ENCODE results near the gene DCAF4L1.

Gene DCAF4L1

DNA sequence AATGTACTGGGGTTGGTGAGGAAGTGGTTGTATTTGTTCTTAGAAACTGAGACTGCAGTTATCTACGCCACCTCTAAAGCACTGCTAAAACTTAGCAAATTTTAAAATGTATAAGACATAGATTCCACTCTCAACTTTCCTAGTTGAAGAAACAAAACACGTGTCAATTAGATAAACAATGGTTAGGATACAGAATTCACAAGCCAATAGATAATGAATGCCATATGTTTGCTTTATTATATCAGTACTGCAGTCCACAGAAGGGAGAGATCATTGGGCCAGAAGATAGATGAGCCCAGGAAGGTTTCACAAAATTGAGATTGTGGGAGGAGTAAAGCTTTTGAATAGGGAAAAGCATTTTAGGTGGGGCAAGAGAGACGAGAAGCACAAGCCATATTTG lies 32.0 kb upstream of the DCAF4L1 start:
- Histone ChIP-seq H3K4me3 (ENCODE audit: insufficient read depth, low read depth, low read length) (no peak overlapping the region), H3K27me3 (ENCODE audit: control insufficient read depth, insufficient read depth, low read length, poor library complexity, severe bottlenecking) (no peaks in the 10 kb centered on the region), H3K27ac (ENCODE audit: insufficient read depth, low read depth, low read length, poor library complexity, severe bottlenecking) (no peak overlapping the region), H3K4me1 (ENCODE audit: control insufficient read depth, insufficient read depth, low read length) (no peaks in the 10 kb centered on the region), H3K9me3 (ENCODE audit: control insufficient read depth, low read length) (no peaks in the 10 kb centered on the region), H3K36me3 (ENCODE audit: control insufficient read depth, insufficient read depth, low read length) (peaks cover 23% of the 10 kb centered on the region)
- WGBS, 2 experiments, result 91 to 98% methylated on average over 2 to 3 of the region's 3 CpGs

DNA sequence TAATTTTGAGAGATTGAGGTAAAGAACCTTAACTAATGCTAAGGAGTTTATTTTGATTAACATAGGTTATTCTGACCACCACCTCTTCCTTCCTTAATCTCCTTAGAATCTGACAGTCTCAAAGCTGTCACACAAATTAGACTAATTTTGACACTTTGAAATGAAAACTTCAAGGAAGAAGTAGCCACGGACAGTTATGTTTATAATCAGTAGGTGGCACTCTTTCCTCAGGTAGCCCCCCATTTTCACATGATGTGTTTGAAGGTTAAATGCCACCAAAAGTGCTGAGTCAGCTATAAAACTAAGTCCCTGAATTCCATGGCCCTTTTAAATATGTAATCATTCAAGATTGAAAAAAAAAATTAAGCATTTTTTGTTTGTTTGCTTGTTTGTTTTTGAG lies 23.9 kb upstream of the DCAF4L1 start:
- Histone ChIP-seq H3K27ac (ENCODE audit: insufficient read depth, low read depth, low read length, poor library complexity, severe bottlenecking) (no peak overlapping the region), H3K27me3 (ENCODE audit: control insufficient read depth, insufficient read depth, low read length, poor library complexity, severe bottlenecking) (no peaks in the 10 kb centered on the region), H3K36me3 (ENCODE audit: control insufficient read depth, insufficient read depth, low read length) (no peaks in the 10 kb centered on the region), H3K4me3 (ENCODE audit: insufficient read depth, low read depth, low read length) (no peak overlapping the region), H3K4me1 (ENCODE audit: control insufficient read depth, insufficient read depth, low read length) (no peaks in the 10 kb centered on the region), H3K9me3 (ENCODE audit: control insufficient read depth, low read length) (no peaks in the 10 kb centered on the region)
- 23 to 27% methylated on average over 1 of the region's 1 CpG for WGBS, 2 experiments

DNA sequence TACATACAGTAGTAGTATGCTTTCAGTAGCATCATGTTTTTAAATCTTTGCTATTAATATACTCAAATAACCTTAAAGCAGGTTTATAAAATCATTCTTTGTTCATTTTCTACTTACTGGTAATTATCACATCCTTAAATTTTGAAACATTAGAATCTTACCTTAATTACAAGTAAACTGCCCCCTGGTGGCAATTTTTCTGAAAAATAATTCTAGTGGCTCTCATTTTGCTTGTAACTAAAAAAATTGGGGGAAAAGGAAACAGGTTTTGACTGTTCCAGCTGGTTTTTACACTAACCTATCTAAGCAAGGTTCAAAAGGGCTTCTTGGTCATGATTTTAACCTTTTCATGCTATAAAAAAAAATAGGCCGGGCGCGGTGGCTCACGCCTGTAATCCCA lies 18.5 kb upstream of the DCAF4L1 start:
- Histone ChIP-seq H3K27ac (ENCODE audit: insufficient read depth, low read depth, low read length, poor library complexity, severe bottlenecking) (no peak overlapping the region), H3K27me3 (ENCODE audit: control insufficient read depth, insufficient read depth, low read length, poor library complexity, severe bottlenecking) (no peaks in the 10 kb centered on the region), H3K4me1 (ENCODE audit: control insufficient read depth, insufficient read depth, low read length) (no peaks in the 10 kb centered on the region), H3K9me3 (ENCODE audit: control insufficient read depth, low read length) (no peaks in the 10 kb centered on the region), H3K4me3 (ENCODE audit: insufficient read depth, low read depth, low read length) (no peak overlapping the region), H3K36me3 (ENCODE audit: control insufficient read depth, insufficient read depth, low read length) (no peaks in the 10 kb centered on the region)
- 95 to 100% methylated on average over 3 to 4 of the region's 4 CpGs for WGBS, 2 experiments

DNA sequence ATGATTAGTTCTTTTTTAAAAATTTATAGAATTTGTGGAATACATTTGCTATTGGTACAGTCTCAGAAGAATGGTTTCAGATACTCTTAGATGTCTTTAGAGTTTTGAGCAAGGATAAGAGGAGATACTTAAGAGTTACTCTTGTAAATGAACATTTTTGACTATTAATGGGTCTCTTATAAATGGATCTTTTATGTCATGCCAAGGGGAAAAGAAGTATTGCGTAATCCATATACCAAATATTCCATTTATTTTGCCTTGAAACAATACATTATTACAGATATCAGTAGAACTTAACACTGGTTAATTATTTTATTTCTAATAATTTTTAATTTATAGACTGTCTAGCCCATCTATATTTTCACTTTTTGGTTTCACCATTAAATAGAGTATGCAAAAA lies 17.2 kb upstream of the DCAF4L1 start:
- WGBS, 2 experiments, result no CpG with 5 or more reads among the region's 1 CpG
- no peaks in the 10 kb centered on the region for H3K27me3 ChIP-seq (ENCODE audit: control insufficient read depth, insufficient read depth, low read length, poor library complexity, severe bottlenecking)
- no peak overlapping the region for H3K4me3 ChIP-seq (ENCODE audit: insufficient read depth, low read depth, low read length)
- H3K27ac ChIP-seq (ENCODE audit: insufficient read depth, low read depth, low read length, poor library complexity, severe bottlenecking), result no peak overlapping the region
- no peaks in the 10 kb centered on the region for H3K9me3 ChIP-seq (ENCODE audit: control insufficient read depth, low read length)
- no peaks in the 10 kb centered on the region for H3K36me3 ChIP-seq (ENCODE audit: control insufficient read depth, insufficient read depth, low read length)
- H3K4me1 ChIP-seq (ENCODE audit: control insufficient read depth, insufficient read depth, low read length), result no peaks in the 10 kb centered on the region

DNA sequence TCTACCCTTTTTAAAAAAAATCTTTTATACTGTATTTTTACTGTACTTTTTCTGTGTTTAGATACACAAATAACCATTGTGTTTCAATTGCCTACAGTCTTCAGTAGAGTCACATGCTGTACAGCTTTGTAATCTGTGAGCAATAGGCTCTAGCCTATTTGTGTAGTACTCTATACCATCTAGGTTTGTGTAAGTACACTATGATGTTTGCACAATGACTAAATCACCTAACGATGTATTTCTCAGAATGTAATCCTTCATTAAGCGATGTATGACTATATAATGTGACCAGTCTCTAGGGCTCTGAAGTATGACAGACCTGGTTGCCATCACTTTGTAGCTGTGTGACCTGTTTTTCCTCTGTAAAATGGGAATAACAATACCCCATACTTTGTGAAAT lies 14.2 kb upstream of the DCAF4L1 start:
- no peak overlapping the region for H3K4me3 ChIP-seq (ENCODE audit: insufficient read depth, low read depth, low read length)
- H3K9me3 ChIP-seq (ENCODE audit: control insufficient read depth, low read length), result no peaks in the 10 kb centered on the region
- no peaks in the 10 kb centered on the region for H3K4me1 ChIP-seq (ENCODE audit: control insufficient read depth, insufficient read depth, low read length)
- H3K27me3 ChIP-seq (ENCODE audit: control insufficient read depth, insufficient read depth, low read length, poor library complexity, severe bottlenecking), result no peaks in the 10 kb centered on the region
- no peaks in the 10 kb centered on the region for H3K36me3 ChIP-seq (ENCODE audit: control insufficient read depth, insufficient read depth, low read length)
- WGBS, 2 experiments, result 96 to 100% methylated on average over 2 of the region's 2 CpGs
- no peak overlapping the region for H3K27ac ChIP-seq (ENCODE audit: insufficient read depth, low read depth, low read length, poor library complexity, severe bottlenecking)

DNA sequence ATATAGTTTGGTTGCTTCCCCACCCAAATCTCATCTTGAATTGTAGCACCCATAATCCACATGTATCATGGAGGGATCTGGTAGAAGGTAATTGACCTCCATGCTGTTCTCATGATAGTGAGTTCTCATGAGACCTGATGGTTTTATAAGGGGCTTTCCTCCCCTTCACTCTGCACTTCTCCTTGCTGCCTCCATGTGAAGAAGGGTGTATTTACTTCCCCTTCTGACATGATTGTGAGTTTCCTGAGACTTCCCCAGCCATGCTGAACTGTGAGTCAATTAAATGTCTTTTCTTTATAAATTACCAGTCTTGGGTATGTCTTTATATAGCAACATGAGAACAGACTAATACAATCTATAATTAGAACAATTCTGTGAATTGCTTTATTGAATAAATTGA lies 11.9 kb upstream of the DCAF4L1 start:
- no peaks in the 10 kb centered on the region for H3K4me1 ChIP-seq (ENCODE audit: control insufficient read depth, insufficient read depth, low read length)
- no peaks in the 10 kb centered on the region for H3K36me3 ChIP-seq (ENCODE audit: control insufficient read depth, insufficient read depth, low read length)
- no peak overlapping the region for H3K4me3 ChIP-seq (ENCODE audit: insufficient read depth, low read depth, low read length)
- H3K27me3 ChIP-seq (ENCODE audit: control insufficient read depth, insufficient read depth, low read length, poor library complexity, severe bottlenecking), result no peaks in the 10 kb centered on the region
- H3K27ac ChIP-seq (ENCODE audit: insufficient read depth, low read depth, low read length, poor library complexity, severe bottlenecking), result no peak overlapping the region
- H3K9me3 ChIP-seq (ENCODE audit: control insufficient read depth, low read length), result no peaks in the 10 kb centered on the region

DNA sequence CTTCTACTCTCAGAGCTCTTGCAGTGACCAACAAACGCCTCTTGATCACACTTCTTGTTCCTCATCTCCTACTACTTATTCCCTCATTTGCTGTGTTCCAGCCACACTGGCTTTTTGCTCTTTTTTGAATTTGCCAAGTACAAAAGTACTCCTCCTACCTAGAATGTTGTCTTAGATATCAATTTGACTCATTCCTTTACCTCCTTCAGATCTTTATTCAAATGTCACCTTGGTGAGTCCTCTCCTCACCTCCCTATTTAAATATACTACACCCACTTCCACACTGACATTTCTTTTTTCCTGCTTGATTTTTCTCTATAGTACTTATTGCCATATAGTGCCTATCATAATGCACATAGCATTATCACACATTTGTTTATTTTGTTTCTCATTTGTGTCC lies 6.2 kb upstream of the DCAF4L1 start:
- Histone ChIP-seq H3K36me3 (ENCODE audit: control insufficient read depth, insufficient read depth, low read length) (no peaks in the 10 kb centered on the region), H3K4me1 (ENCODE audit: control insufficient read depth, insufficient read depth, low read length) (no peaks in the 10 kb centered on the region), H3K9me3 (ENCODE audit: control insufficient read depth, low read length) (no peaks in the 10 kb centered on the region), H3K27ac (ENCODE audit: insufficient read depth, low read depth, low read length, poor library complexity, severe bottlenecking) (no peak overlapping the region), H3K27me3 (ENCODE audit: control insufficient read depth, insufficient read depth, low read length, poor library complexity, severe bottlenecking) (no peaks in the 10 kb centered on the region), H3K4me3 (ENCODE audit: insufficient read depth, low read depth, low read length) (no peak overlapping the region)
- 84 to 95% methylated on average over 1 of the region's 1 CpG for WGBS, 2 experiments

DNA sequence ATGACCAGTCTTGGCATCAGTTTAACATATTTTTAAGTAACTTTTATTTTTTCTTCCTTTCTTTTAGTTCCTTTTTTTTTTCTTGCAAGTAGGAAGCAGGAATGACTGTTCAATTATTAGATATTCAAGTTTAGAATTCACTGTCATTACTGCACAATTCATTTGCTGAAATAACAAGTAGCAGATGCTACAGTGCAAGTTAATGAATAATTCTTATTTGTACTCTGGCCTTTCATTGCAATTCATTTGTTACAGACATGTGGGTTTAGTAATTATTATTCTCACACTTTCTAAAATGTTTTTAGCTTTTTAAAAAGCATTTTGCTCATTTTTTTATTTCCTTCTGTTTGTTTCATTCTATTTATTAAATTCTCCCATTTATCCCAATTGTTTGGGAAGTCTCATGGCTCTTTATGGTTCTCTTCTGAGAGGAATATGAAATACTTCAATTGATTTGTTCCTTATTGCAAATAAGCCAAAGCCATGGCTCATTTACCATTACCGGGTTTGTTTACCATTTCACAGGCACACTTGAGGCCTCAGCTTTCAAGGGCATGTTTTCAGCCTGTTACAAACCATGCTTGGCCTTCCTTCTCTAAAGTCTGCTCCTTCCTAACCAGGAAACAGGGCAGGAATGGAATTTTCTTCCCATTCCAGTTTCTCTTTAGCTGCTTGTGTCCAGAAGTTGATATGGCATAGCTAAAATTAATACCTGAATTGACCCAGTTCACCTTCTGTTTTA lies 4.6 kb upstream of the DCAF4L1 start:
- no peaks in the 10 kb centered on the region for H3K9me3 ChIP-seq (ENCODE audit: control insufficient read depth, low read length)
- H3K27ac ChIP-seq (ENCODE audit: insufficient read depth, low read depth, low read length, poor library complexity, severe bottlenecking), result no peak overlapping the region
- H3K4me3 ChIP-seq (ENCODE audit: insufficient read depth, low read depth, low read length), result no peak overlapping the region
- no peaks in the 10 kb centered on the region for H3K4me1 ChIP-seq (ENCODE audit: control insufficient read depth, insufficient read depth, low read length)
- no peaks in the 10 kb centered on the region for H3K36me3 ChIP-seq (ENCODE audit: control insufficient read depth, insufficient read depth, low read length)
- no peaks in the 10 kb centered on the region for H3K27me3 ChIP-seq (ENCODE audit: control insufficient read depth, insufficient read depth, low read length, poor library complexity, severe bottlenecking)
- WGBS, 2 experiments, result 91 to 96% methylated on average over 1 of the region's 1 CpG

DNA sequence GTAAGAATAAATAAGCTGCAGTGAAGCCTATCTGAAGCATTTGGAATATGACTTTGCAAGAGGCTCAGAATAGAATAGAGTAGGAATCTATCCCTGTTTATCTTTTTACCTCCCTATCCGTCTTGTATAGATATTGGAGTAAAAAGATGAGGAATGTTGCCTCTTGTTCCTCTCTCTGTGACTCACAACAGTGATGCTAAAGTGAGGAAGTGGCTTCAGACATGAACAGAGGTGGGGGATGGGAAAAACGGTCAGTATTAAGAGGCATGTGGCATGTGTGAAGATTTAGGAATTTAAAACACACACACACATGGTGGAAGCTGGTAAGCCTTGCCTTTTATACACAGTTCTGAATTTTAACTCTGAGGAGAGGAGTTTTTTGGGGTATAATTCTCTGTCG lies 3.8 kb upstream of the DCAF4L1 start:
- H3K27ac ChIP-seq (ENCODE audit: insufficient read depth, low read depth, low read length, poor library complexity, severe bottlenecking), result no peak overlapping the region
- no peaks in the 10 kb centered on the region for H3K27me3 ChIP-seq (ENCODE audit: control insufficient read depth, insufficient read depth, low read length, poor library complexity, severe bottlenecking)
- no peaks in the 10 kb centered on the region for H3K9me3 ChIP-seq (ENCODE audit: control insufficient read depth, low read length)
- H3K36me3 ChIP-seq (ENCODE audit: control insufficient read depth, insufficient read depth, low read length), result no peaks in the 10 kb centered on the region
- no peaks in the 10 kb centered on the region for H3K4me1 ChIP-seq (ENCODE audit: control insufficient read depth, insufficient read depth, low read length)
- no peak overlapping the region for H3K4me3 ChIP-seq (ENCODE audit: insufficient read depth, low read depth, low read length)
- WGBS, 2 experiments, result 82 to 98% methylated on average over 3 of the region's 3 CpGs

DNA sequence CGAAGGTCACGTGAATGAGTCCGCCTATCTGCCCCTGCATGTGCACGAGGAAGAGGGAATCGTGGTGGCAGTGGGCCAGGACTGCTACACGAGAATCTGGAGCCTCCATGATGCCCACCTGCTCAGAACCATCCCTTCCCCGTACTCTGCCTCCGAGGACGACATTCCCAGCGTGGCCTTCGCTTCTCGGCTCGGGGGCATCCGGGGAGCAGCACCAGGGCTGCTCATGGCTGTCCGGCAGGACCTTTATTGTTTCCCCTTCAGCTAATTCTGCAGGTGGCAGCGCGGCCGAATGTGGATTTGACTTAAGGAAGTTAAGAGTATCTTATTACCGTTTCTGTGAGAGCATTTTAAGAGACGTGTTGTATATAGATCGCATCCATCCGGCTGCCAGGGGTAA lies 1.2 kb downstream of the DCAF4L1 start:
- H3K4me3 ChIP-seq (ENCODE audit: insufficient read depth, low read depth, low read length), result no peak overlapping the region
- 94 to 95% methylated on average over 22 of the region's 22 CpGs for WGBS, 2 experiments

DNA sequence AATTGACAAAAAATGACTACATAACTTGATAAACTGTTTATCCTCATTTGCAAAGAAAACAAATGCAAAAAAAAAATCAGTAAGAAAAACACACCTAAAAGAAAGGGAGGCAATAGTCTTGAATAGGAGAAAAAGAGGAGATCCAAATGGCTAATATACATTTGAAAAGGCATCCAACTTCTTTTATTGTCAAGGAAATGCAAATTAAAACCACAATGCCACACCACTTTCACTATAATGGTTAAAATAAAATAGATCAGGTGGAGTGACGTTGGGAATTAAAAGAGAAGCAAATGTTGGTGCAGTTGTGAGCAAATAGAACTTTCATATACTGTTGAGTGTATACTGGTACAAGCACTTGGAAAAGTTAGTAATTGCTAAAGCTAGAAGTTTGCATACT lies 3.6 kb downstream of the DCAF4L1 start:
- no peaks in the 10 kb centered on the region for H3K9me3 ChIP-seq (ENCODE audit: control insufficient read depth, low read length)
- H3K27ac ChIP-seq (ENCODE audit: insufficient read depth, low read depth, low read length, poor library complexity, severe bottlenecking), result no peak overlapping the region
- WGBS, 2 experiments, result 14 to 29% methylated on average over 1 of the region's 1 CpG
- H3K4me1 ChIP-seq (ENCODE audit: control insufficient read depth, insufficient read depth, low read length), result no peaks in the 10 kb centered on the region
- H3K36me3 ChIP-seq (ENCODE audit: control insufficient read depth, insufficient read depth, low read length), result no peaks in the 10 kb centered on the region
- no peak overlapping the region for H3K4me3 ChIP-seq (ENCODE audit: insufficient read depth, low read depth, low read length)
- H3K27me3 ChIP-seq (ENCODE audit: control insufficient read depth, insufficient read depth, low read length, poor library complexity, severe bottlenecking), result no peaks in the 10 kb centered on the region

More for the DNA sequence above, 1.2 kb downstream of the DCAF4L1 start:
- H3K4me1 ChIP-seq (ENCODE audit: control insufficient read depth, insufficient read depth, low read length), result no peaks in the 10 kb centered on the region
- H3K36me3 ChIP-seq (ENCODE audit: control insufficient read depth, insufficient read depth, low read length), result no peaks in the 10 kb centered on the region
- no peaks in the 10 kb centered on the region for H3K9me3 ChIP-seq (ENCODE audit: control insufficient read depth, low read length)
- no peaks in the 10 kb centered on the region for H3K27me3 ChIP-seq (ENCODE audit: control insufficient read depth, insufficient read depth, low read length, poor library complexity, severe bottlenecking)
- H3K27ac ChIP-seq (ENCODE audit: insufficient read depth, low read depth, low read length, poor library complexity, severe bottlenecking), result no peak overlapping the region

Measured in ectodermal cell (in vitro differentiated cells).